Osteocyte (in vitro differentiated cells): ENCODE results near the gene USP20. TPM values are rescaled to one million over a fixed set of nuclear protein-coding genes. Genes with fewer than 3 reads are reported as not detected.

Source experiments
- DNase-seq: peaks from one replicate; pipeline ENCODE4 v3.0.0; 2021; ENCODE audit warnings: mixed read lengths; ENCODE audit not compliant: unreplicated experiment; ENCODE audit errors: extremely low spot score
- H3K27ac Mint-ChIP-seq: one replicate; pipeline ENCODE4 v1.8.0; 2021; ENCODE audit warnings: mild to moderate bottlenecking, mixed read lengths; ENCODE audit not compliant: unreplicated experiment
- H3K27me3 Mint-ChIP-seq: one replicate; pipeline ENCODE4 v1.8.0; 2021; ENCODE audit warnings: mixed read lengths; ENCODE audit not compliant: unreplicated experiment
- H3K36me3 Mint-ChIP-seq: one replicate; pipeline ENCODE4 v1.8.0; 2021; ENCODE audit warnings: mixed read lengths; ENCODE audit not compliant: unreplicated experiment
- H3K4me1 Mint-ChIP-seq: one replicate; pipeline ENCODE4 v1.8.0; 2021; ENCODE audit warnings: mixed read lengths; ENCODE audit not compliant: unreplicated experiment
- H3K4me3 Mint-ChIP-seq: one replicate; pipeline ENCODE4 v1.8.0; 2021; ENCODE audit warnings: mild to moderate bottlenecking, moderate library complexity, mixed read lengths; ENCODE audit not compliant: unreplicated experiment
- H3K9me3 Mint-ChIP-seq: one replicate; pipeline ENCODE4 v1.8.0; 2021; ENCODE audit warnings: mixed read lengths; ENCODE audit not compliant: unreplicated experiment
- total RNA-seq: library from RNA; stranded (reverse); gene quantifications from 2 replicates; pipeline ENCODE4 v1.2.1, GENCODE V29; 2021
- TF ChIP-seq, protein P1 (sequence below): fragments of 200-600 bp; sonication (generic); IDR thresholded peaks from 2 replicates; pipeline ENCODE4 v1.5.0; 2021; ENCODE audit warnings: antibody characterized with exemption, mild to moderate bottlenecking, moderate library complexity

USP20 gene
- total RNA-seq, 1 donor from 2014 or later: 32.6 TPM

DNA sequence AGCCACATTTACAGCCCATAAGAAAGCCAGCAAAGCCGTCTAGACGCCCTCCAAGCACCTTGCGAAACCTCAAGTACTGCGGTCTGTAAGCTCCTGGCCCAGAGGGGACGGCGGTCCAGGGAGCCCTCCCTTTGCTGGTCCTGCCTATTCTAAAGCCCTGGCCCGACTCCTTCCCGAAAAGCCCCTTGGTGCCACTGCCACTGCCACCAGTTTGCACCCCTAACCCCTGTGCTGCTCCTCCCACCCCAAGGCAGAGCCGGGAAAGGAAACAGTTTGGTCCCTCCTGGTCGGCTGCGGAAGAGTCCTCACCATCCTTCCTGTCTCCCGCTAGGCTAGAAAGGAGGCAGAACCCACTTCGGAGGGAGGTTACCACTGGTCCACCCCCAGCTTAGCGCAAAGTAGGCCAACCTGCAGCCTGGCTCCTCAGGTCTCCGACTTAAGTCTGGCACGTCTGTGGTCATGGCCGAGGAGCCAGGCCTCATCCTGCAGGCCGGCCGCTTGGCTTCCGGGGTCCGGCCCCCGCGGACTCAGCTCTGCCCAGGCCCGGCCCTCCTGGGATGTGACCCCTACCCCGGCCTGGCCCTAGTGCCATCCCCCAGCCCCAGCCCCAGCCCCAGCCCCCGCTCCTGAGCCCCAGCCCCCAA, 12.2 kb upstream of the USP20 start:
- H3K27me3 Mint-ChIP-seq: no peaks in the 10 kb centered on the region
- no peak for DNase-seq
- peak overlapping the region; percentile 72 for H3K27ac Mint-ChIP-seq
- peak overlapping the region; percentile 79 for H3K4me3 Mint-ChIP-seq
- H3K4me1 Mint-ChIP-seq: peaks cover 9% of the 10 kb centered on the region
- TF ChIP-seq, protein P1, sequence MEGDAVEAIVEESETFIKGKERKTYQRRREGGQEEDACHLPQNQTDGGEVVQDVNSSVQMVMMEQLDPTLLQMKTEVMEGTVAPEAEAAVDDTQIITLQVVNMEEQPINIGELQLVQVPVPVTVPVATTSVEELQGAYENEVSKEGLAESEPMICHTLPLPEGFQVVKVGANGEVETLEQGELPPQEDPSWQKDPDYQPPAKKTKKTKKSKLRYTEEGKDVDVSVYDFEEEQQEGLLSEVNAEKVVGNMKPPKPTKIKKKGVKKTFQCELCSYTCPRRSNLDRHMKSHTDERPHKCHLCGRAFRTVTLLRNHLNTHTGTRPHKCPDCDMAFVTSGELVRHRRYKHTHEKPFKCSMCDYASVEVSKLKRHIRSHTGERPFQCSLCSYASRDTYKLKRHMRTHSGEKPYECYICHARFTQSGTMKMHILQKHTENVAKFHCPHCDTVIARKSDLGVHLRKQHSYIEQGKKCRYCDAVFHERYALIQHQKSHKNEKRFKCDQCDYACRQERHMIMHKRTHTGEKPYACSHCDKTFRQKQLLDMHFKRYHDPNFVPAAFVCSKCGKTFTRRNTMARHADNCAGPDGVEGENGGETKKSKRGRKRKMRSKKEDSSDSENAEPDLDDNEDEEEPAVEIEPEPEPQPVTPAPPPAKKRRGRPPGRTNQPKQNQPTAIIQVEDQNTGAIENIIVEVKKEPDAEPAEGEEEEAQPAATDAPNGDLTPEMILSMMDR: no peak
- H3K36me3 Mint-ChIP-seq: peaks cover 25% of the 10 kb centered on the region
- H3K9me3 Mint-ChIP-seq: no peaks in the 10 kb centered on the region

DNA sequence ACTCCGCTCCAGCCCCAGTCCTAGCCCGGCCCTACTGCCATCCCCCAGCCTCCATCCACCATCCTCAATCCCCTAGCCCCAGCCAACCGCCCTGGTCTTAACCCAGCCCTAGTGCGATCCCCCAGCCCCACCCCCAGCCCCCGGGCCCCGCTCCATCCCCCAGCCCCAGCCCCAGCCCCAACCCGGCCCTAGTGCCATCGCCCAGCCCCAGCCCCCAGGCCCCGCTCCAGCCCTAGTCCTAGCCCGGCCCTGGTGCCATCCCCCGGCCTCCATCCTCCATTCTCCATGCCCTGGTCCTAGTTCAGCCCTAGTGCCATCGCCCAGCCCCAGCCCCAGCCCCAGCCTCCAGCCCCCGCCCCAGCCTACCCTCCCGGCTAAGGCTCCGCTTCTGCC, 11.7 kb upstream of the USP20 start:
- Mint-ChIP-seq H3K27ac (peak overlapping the region; percentile 44), H3K27me3 (no peaks in the 10 kb centered on the region), H3K4me3 (peak overlapping the region; percentile 79), H3K4me1 (peaks cover 9% of the 10 kb centered on the region), H3K9me3 (no peaks in the 10 kb centered on the region), H3K36me3 (peaks cover 25% of the 10 kb centered on the region)
- no peak for DNase-seq
- TF ChIP-seq, protein P1: no peak

DNA sequence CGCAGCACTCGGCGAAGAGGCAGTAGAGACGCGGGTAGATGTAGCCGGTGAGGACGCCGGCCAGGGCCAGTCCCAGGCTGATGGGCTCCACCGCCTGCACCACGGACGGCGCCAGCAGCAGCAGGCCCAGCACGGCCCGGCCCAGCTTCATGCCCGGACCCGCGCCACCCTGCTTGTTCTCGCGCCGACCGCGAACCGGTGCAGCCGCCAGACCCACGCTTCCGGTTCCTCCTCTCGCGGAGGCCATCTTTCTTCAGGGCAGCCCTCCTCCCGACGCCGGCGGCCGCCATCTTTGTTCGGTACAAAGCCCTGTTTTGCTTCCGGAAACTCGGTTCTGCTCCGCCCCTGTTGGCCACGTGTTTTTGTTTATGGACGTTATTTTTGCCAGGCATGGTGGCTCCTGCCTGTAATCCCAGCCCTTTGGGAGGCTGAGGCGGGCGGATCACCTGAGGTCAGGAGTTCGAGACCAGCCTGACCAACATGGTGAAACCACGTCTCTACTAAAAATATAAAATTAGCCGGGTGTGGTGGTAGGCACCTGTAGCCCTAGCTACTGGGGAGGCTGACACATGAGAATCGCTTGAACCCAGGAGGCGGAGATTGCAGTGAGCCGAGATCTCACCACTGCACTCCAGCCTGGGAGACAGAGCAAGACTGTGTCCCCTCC, 11.2 kb upstream of the USP20 start, which contains the start of gene TOR1A:
Gene TOR1A (minus strand): TSS at position 202 of the 667 bp plus-strand sequence. CDS start 51 bp downstream, at position 151.
- TF ChIP-seq, protein P1: no peak
- Mint-ChIP-seq H3K9me3 (no peaks in the 10 kb centered on the region), H3K27ac (peak within 1 kb of the TSS; percentile 72), H3K4me3 (peak within 1 kb of the TSS; percentile 79), H3K27me3 (no peaks in the 10 kb centered on the region), H3K36me3 (peaks cover 20% of the 10 kb centered on the region), H3K4me1 (peaks cover 9% of the 10 kb centered on the region)
- DNase-seq: peak; percentile 97

DNA sequence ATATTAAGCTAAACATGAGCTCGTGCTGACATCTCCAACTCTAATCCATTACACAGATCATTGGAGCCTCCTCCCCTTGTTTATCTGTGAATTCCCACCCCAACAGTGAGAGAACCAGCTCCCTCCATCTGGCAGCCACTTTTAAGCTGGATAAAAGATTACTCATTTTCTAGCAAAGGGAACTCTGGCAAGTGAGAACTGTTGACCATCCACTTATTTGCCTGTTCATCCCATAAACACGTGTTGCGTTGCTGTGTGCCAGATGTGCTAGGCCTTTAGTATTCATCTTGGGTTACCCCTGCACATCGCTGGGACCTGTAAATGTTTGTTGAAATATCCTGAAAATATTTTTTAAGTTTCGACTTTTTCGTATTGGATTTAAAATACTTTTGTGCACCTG, 8.9 kb upstream of the USP20 start:
- peaks cover 9% of the 10 kb centered on the region for H3K4me1 Mint-ChIP-seq
- H3K27me3 Mint-ChIP-seq: no peaks in the 10 kb centered on the region
- no peak overlapping the region for H3K4me3 Mint-ChIP-seq
- no peak overlapping the region for H3K27ac Mint-ChIP-seq
- TF ChIP-seq, protein P1: no peak
- DNase-seq: no peak
- peaks cover 32% of the 10 kb centered on the region for H3K36me3 Mint-ChIP-seq
- H3K9me3 Mint-ChIP-seq: no peaks in the 10 kb centered on the region

DNA sequence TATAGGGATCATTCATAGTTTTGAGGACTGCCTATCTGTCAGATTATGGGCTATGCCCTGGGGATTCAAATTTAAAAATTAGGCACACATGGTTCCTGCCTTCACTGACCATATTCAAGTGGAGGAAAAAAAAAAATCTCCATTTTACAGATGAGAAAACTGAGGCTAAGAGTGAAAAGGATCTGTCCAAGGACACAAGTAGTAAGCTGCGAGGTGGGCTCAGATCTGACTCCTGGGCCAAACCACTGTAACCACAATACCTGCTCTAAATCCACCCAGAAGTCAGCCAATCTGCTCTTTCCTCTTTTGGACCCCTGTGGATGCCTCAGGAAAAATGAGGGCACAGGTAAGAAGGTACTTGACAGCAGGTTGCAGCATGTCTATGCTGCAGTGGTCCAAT, 8.5 kb upstream of the USP20 start:
- TF ChIP-seq, protein P1: no peak
- no peak overlapping the region for H3K27ac Mint-ChIP-seq
- H3K4me1 Mint-ChIP-seq: peaks cover 9% of the 10 kb centered on the region
- peaks cover 35% of the 10 kb centered on the region for H3K36me3 Mint-ChIP-seq
- H3K4me3 Mint-ChIP-seq: no peak overlapping the region
- no peaks in the 10 kb centered on the region for H3K27me3 Mint-ChIP-seq
- DNase-seq: no peak
- H3K9me3 Mint-ChIP-seq: no peaks in the 10 kb centered on the region
